ENCODE results near the gene L2HGDH.

Gene L2HGDH

DNA sequence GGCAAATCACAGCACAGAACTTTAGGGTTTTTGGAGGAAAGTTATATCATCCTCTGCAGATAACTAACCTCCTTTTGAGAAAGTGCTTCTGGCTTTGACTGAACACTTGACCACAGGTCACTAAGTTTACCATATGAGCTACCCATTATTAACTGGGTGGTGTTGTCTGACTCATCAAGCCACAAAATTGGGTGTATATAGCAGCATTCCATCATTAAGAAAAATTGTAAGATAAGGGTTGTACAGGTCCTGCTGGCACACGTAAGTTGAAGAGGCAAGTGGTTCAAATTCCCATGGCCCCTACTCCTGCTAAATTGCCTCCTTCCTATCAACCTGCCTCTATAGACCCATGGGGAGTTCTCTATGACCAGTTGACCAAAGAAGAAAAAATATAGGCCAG lies 39.5 kb downstream of the L2HGDH start:
- DNase-seq = no peak

DNA sequence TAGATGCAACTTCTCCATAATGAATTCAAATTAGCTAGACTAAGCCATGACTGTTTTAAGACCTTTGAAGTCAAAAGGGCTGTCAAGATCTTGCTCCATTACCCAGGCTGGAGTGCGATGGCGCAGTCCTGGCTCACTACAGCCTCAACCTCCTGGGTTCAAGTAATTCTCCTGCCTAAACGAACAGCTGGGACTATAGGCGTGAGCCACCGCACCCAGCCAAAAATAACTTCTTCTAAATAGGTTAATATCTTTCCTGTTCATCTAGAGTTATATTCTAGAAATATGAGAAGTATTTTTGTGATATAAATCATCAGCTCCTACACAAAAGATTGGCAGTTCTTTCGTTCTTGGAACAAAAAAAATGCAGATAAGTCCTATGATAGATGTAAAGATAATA lies 41.1 kb downstream of the L2HGDH start:
- DNase-seq = no peak

DNA sequence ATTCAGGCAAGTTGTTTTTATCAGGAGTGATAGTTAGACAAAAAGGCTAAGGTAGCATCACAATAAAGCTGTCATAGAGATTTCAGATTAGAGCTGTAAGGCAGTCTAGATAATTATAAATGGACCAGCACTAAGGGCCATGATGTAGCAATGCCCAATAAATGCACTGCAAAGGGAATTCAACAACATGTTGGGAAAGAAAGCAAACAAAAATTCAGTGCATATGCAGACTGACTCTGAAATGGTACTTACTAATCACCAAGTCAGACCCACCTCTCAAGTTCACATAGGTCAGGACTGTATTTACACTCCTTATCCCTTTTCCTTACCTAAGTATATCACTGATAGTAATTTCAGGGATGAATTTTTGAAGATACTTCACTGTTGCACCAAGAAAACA lies 47.0 kb downstream of the L2HGDH start:
- DNase-seq = no peak

DNA sequence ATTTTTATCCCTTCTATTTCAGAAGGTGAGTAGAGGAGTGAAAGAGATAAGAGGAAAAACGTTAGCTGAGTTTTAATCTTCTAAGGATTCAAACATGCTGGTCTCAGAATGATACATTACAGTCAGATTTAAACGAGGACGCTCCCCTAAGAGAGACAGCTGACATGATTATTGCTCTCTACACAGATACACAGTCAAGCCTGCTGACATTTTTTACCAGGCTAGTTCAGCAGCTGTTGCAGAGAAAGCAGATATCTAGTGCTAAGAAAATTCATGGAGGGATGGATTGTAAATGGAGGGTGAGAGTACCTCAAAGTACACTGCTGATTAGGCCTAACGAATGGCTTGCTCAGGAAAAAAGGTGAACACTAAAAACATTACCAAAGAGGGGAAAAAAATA lies 48.7 kb downstream of the L2HGDH start:
- DNase-seq = no peak

DNA sequence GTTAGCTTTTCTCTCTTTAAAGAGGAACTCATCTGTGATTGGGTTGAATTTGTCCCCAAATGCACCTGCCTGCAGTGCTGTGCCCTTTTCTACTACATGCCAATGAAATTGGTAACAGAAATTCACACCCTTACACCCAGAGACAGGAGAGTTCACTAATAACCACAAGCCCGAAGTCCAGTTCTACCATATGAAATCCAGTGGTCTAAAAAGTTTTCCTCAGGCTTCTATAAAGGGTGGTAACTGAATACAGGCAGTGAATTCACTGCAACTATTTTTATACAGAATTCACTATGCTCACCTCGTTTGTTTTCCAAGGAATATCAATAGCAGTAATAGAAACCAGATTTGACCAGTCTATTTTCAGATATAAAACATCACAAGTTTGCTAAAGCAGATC lies 49.2 kb downstream of the L2HGDH start:
- DNase-seq = no peak

DNA sequence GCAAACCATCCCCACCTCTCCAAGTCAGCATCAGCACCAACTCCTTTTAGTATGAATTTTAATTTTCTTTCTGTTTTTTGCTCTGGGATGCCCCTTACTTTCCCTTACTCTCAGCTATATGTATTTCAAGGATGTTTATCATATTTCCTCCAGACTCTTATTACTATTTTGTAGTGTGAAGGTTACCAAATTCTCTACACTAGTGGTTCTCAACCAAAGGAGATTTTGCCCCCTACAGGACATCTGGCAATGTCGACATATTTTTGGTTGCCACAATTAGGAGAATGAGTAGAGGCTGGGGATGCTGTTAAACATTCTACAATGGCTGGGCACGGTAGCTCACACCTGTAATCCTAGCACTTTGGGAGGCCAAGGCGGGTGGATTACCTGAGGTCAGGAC lies 51.5 kb downstream of the L2HGDH start:
- DNase-seq = peak; percentile 39

DNA sequence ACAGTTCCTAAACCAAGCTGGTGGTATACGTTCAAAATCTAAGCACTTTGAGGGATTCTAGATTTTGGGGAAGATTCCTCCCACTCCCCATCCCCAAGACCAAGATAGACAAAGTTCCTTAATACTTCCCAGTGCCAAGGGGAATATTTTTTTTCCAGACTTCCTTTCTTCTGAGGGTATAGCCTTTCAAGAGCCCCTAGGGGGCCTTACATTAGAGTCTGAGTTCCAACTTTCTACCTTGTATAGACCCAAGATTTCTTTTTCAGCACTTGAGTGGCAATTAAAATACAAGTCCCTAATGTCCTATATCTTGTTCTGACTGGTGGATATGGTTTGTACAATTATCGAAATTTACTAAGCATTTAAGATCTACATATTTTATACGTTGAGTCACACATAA lies 52.0 kb downstream of the L2HGDH start:
- DNase-seq = no peak

DNA sequence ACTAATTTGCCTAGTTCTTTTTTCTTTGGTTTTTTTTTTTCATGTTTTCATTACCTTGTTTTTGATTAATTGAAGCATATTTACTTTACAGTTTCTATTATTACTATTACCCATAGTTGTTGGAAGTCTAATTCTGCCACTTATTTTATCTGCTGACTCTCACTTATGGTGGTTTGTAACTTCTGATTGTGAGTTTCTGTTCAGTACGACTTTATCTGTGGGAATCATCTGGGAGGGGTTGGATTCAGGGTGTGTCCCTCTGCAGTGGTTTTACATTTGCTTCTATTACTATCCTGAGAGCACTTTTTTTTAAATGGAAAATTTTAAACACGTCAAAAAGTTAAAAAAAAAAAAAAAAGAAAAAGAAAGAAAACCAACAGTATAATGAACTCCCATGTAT lies 54.3 kb downstream of the L2HGDH start:
- DNase-seq = no peak

DNA sequence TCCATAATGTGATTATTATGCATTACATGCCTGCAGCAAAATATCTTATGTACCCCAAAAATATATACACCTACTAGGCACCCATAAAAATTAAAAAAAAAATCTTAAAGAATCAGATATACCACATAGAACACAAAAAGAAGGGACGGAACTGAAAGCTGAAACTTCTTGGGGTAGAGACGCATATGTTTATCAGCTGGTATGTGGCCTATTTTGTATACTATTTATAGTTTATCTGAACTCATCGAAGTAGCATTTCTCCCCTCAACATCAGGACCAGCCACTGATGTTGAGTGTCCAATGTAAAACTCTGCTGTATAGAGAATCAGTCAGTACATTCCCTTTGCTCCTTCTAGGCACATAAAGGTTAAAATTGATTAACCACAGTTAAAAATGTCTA lies 57.8 kb downstream of the L2HGDH start:
- no peak for DNase-seq

DNA sequence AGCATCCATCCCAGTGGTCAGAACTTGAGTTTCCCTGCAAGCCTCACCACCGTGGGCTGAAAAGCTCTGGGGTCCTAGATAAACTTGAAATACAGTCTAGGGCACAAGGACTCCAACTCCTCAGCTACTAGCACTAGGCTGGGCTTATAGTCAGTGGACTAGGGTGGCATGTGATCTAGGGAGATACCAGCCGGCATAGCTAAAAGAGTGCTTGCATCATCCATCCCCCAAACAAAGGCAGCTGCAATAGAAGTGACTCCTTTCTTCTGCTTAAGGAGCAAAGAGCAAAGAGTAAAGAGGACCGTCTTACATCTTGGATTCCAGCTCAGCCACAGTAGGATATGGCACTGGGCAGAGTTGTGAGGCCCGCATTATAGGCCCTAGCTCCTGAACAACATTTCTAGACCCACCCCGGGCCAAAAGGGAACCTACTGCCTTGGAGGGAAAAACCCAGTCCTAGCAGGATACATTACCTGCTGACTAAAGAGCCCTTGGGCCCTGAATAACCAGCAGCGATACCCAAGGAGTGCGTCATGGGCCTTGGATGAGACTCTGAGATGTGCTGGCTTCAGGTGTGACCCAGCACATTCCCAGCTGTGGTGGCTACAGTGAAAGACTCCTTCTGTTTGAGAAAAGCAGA lies 62.8 kb downstream of the L2HGDH start:
- no peak for DNase-seq

DNA sequence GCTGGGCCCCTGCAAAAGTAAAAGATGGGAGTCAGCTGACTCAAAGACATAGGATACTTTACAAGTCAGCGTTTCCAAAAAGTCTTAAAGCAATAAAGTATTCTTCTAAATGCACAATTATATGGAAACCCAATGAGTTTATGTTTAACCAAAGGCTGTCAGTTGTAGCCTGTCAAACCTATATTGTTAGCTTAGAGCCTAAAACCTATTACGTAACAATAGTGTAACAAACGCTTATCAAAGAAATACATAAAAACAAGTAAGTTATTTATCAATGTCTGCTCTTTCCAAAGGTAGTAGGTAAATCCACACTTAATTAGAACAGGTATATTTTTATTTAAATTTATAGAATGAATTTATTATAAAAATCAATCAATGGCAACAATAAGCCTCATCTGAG lies 64.8 kb downstream of the L2HGDH start:
- DNase-seq = no peak

DNA sequence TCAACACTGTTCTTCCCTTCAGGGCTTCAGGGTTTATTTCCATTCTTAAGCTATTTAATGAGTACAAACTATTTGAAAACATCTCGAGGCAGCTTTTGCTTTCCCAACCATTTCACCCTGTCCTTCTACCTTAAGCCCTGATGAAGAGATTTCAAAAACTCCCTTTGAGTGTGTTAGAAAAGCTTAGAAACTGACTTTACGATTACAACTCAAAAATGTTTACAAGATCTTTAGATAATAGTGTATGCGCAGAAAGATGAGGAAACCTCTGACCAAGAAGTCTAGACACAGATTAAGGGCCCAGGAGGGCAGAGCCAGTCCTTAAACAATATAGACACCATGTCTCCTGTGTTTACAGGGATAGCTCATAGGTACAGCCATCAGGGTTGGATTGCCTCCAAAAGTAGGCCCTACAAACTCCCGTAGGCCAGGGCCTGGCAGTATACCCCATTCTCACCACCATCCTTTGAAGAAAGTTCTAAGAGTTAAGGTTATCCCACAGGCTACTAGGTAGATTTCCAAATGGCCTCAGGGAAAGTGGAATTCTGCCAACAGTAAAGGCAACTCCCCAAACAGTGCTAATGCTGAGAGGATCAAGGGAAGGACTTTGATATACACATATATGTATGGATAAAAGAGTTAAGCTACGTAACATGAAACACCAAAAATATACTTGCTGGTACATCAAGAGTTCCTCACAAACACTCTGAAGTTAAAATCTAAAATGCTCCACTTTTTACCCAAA lies 69.3 kb downstream of the L2HGDH start:
- DNase-seq = no peak

DNA sequence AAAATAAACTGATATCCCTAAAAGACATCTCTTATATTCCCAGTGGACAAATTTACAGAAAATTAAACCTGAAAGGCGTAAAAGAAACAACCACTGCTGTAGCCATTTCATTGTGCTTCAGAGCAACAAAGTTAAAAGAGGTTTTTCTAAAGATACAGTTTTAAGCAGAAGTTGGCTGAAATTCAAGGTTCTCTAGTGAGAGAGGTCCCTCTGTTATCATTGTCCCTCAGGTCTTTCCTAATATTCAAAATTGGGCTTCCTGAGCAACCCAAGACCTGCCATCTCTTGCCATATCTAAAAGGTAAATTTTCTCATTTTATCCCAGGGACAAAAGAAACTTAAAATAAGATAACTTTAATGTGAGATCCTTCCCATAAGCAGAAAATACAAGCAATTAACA lies 69.9 kb downstream of the L2HGDH start:
- DNase-seq = no peak

DNA sequence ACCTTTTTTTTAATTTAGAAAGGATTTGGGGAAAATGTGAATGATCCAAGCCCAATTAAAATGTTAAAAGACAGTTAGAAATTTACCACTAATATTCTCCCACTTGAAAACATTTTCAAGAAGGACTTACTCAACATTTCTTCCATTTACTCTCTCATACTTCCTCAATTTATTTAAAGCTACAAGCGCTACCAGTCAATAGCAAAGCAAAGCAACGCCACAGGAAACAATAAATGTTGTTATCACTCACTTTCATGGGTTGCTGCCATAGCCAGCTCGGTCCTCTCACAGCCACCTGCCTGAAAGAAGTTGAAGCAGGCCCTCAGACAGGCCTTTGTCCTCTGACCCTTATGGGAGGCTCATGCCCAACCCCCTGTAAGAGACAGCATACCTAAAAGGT lies 74.6 kb downstream of the L2HGDH start:
- DNase-seq = no peak

DNA sequence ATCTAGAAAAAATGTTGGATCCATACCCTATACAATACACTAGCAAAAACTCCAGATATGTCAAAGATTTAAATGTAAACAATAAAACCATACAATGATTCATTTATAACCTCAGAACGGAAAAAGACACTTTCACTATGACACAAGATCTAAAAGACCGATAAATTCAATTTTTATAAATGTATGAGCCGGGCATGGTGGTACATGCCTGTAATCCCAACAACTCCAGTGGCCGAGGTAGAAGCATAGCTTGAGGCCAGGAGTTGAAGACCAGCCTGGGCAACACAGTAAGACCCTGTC lies 78.1 kb downstream of the L2HGDH start:
- no peak for DNase-seq

DNA sequence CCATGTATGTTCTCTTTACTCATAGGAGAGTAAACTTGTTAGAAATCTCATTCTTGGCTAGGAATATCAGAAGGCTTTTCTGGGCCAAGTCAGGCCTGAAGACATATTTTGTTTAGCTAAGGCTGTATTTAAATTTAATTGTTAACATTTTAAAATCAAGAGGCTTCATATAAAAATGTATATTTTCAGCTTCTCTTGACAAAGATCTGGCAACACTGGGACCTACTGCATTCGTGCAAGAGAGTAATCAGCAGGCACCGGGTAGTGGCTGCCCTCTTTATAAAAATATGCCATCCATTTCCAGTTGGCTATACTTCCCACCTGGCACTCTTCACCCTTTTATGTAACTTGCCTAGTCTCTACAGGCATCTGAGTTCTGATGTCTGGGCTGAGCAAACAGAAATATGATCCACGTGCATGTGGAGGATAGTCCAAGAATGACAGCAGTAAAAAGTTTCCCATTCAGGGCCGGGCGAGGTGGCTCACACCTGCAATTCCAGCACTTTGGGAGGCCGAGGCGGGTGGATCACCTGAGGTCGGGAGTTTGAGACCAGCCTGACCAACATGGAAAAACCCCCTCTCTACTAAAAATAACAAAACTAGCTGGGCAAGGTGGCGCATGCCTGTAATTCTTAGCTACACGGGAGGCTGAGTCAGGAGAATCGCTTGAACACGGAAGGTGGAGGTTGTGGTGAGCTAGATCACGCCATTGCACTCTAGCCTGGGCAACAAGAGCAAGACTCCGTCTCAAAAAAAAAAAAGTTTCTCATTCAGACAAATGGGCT lies 78.7 kb downstream of the L2HGDH start:
- DNase-seq = no peak

DNA sequence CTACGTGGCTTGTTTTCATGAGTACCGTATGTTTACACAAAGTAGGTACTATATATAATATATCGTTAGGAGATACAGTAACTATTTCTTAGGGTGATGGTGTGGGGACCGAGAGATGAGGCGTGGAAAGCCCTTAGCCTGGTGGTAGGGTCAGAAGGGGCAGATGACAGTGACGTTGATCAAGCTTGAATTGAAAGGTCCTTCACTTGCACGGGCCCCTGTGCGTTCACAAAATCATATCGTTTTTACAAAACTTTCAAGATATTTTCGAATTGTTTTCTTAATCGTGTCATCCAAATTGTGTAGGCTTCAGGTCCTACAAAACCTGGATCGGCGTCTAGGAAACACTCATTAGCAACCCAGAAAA lies 79.8 kb downstream of the L2HGDH start:
- no peak for DNase-seq

DNA sequence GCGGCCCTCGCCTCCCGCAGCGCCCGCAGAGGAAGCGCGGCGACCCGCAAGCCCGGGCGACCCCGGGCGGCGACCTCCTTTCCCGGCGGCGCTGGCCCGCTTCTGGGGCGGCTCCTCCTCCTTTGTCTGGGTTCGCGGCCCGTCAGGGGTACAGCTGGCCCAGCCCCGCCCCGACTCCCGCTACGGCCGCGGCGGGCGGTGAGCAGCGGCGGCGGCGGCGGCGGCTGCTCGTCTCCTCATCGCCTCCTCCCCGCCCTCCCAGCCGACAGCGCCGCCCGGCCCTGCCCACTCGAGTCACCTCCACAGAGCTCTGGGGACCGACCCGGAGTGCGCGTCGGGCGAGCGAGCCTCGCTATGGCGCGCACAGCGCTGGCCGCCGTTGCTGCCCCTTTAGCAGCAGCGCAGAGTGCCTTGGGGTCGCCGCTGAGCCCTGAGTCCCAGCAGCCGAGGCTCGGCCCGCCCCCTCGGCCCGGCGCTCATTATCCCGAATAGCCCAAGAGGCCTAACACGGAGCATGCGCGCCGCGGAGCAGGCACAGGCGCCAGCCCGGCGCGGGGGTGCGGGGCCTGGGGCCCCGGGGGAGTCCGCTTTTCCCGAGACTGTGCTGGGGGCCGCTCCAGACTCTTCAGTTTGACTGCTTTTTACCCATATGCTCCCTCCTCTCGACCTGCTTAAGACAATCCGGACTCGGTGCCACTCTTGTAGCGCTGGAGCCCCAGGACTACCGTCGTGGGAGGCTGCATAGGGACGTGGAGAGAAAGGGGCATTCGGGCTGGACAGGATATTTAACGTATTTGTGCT lies 80.4 kb downstream of the L2HGDH start, which contains the start of gene SOS2:
Gene SOS2 (minus strand): TSS at position 104 of the 801 bp plus-strand sequence. CDS start 295 bp downstream, outside the sequence.
- peak; percentile 85 for DNase-seq

DNA sequence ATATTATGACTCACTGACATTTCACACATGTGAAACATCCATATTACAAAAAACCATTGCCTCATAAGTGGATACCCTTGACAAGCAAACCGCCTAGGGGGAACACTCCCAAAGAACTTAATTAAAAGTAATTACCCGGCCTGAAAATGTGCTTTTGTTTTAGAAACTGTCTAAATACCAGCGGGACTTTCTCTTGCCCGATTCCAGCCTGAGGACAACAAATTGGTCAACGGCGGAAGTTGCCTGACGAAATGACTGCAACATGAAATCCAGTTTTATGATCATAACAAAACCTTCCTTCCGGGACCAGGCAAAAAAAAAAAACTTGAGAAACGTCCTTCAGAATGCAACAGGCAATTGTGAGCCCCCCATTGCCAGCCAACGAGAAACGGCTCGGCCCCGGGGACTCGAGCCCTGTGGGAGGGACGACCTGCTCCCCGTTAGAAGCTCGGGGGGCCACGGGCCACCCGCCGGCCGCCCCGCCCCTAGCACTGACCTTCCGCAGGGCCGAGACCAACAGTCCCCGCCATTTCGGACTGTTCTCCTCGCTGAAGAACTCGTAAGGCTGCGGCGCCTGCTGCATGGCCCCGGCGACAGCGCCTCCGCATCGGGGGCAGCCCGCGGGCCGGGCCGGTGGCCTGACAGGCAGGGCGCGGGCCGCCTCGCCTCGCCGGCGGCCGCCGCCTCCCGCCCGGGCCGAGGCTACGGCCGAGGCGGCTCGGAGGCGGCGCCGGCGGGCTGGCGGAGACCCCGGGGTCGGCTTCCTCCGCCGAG lies 81.1 kb downstream of the L2HGDH start:
- peak; percentile 51 for DNase-seq

DNA sequence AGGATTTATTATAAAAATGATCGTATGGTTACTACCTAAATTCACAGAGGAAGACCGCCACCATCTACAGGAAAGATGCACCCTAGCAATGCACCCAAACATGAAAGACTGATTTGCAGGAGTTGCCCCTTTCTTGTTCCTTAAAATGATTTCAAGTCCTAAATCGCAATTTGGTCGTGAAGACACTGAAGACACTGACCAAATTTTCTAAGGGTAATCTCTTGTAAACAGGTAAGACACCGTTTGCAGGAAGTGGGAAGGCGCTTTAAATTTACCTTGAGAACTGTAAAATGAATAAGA lies 81.7 kb downstream of the L2HGDH start:
- no peak for DNase-seq

DNA sequence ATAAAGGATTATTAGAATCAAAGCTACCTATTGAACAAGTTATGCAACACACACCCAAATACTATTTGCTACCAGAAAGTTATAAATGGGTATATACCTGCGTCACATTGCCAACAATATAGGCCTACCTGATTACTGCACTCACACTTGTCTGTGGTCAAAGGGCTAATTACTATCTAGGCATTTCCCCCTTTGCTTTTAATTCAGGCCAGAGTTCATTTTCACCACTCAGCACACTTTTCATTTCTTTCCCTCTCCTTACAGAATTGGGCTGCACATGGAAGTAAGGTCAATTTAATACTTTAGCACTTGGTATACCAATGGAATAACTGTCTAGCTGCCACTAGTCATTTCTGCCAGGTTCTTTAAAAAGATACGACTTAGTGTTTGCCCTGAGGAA lies 82.3 kb downstream of the L2HGDH start:
- no peak for DNase-seq

DNA sequence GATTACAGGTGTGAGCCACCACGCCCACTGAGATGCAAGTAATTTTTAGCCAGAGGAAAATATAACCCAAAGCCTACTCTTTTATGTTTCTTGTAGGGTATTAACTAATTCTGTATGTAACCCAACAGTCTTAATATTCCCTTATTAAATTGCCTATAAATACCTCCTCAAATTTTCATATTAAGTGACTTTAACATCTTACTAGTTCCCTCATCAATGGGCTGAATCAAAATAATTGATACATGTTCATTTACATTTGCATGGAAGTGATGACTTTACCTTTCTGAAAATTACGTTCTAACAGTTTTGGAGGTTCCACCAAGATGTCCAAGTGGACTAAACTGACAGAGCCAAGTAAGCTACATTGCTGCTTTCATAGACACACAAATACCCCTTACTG lies 83.7 kb downstream of the L2HGDH start:
- DNase-seq = no peak

DNA sequence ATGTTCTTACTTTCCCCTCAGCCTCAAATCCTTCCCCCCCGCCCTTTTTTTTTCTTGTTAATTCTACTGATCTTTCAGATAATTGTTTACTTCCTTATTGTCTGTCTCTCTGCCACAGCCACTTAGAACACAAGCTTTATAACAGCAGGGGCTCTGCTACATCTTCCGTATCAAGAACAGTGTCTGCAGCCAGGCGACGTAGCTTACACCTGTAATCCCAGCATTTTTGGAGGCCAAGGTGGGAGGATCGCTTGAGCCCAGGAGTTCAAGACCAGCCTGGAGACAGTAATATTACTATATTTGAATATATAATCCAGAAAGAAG lies 86.1 kb downstream of the L2HGDH start:
- no peak for DNase-seq
